Fibroblast of pulmonary artery (primary cell): ENCODE data around the gene DLG5.

Experiments used
- DNase-seq: peaks from one replicate; pipeline ENCODE4 v3.0.0-alpha.2; 2010; ENCODE audit warnings: low read depth
- H3K4me3 ChIP-seq: replicated peaks from 2 replicates; pipeline ENCODE4 v1.5.1; 2011; ENCODE audit warnings: low read depth, mild to moderate bottlenecking, control low read depth, low read length, moderate library complexity
- CTCF ChIP-seq: IDR thresholded peaks from 2 replicates; pipeline ENCODE4 v1.5.1; 2011; ENCODE audit warnings: mild to moderate bottlenecking, control low read depth, low read length, inconsistent platforms; ENCODE audit errors: missing control alignments

DLG5 gene

GRCh38 chr10:77867124-77867719 is 59.3 kb downstream of the DLG5 start:
- H3K4me3 ChIP-seq: no peak overlapping the region
- TF ChIP-seq CTCF: no peak
- DNase-seq: no peak

DNA sequence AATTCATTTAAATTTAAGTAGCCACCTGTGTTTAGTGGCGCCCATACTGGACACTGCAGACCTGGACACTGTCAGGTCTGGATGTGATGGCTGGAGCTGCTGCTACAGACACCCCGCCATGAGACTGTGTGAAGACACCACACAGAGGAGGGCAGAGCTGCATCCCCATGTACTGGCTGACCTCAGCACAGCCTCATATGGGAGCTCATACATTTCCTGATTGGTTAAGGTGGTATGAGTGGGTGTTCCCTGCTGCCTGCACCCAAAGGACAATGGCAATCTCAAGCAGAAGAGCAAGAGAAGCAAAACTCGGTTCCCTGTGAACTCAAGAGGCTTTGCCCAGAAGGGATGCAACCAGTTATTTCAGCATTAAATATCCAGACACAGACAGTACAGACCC is 60.0 kb downstream of the DLG5 start:
- TF ChIP-seq CTCF: no peak
- no peak for DNase-seq
- no peak overlapping the region for H3K4me3 ChIP-seq

DNA sequence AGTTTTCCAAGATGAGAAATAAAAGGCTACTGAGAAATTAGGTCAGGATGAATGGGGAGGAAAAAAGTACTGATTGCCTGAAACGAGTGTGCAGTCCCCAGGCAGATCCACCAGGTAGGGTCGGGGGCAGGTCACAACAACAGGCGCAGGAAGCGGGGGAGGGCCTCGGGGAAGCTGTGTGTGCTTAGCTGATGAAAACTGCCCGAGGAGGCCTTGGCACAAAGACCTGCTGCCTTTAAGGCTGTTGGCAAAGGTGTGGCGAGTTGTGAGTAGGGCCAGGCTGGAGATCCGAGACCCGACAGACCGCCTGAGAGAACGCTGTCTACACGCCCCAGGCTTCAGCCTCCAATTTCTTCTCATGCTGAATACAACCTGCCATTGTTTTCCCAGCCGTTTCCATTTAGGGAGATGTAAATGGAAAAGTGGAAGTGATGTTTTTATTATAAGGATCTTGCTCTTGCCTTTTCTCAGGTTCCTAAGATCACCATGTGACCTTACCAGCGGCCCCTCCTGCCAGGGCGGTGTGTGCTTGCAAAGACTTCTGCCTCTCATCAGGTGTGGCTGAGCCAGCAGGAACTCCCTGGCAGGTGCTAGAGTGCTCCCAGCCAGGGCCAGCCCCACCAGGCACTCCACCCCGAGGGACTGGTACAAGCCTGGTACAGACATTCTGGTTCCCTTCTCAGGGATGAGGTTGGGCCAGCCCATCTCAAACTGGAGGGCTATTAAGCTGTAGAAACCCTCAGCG is 60.8 kb downstream of the DLG5 start:
- TF ChIP-seq CTCF: no peak
- no peak overlapping the region for H3K4me3 ChIP-seq
- no peak for DNase-seq

DNA sequence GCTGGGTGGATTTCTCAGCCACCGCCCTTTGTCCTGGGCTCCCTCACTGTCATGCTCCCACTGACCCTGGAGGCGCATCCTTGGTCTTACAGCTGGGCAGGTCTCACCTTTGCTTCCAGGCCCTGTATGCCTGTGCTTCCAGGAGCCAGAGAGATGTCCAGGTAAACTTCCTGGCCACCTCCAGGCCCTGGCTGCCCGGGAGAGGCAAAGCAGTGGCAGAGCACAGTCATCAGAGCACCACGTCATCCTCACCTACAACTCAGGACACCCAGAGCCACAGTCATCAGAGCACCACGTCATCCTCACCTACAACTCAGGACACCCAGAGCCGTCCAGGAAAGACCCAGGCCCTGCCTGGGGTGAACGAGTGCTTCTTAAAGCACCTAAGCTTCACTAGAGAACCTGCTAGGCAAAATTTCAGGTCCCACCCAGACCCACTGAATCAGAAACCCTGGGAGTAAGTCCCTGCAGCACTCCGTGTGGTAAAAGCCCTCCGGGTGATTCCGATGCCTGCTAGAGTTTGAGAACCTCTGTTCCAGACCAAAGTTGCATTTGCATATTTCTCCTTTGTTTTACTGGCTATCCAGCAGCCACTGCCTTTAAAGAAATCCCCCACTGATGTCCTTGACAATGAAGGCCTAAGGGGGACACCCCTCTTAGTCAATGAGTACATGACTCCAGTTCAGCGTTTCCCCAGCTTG is 62.3 kb downstream of the DLG5 start:
- DNase-seq: no peak
- no peak for TF ChIP-seq CTCF
- no peak overlapping the region for H3K4me3 ChIP-seq

- no peak for TF ChIP-seq CTCF
- H3K4me3 ChIP-seq: no peak overlapping the region
- DNase-seq: no peak
These were observed 63.1 kb downstream of the DLG5 start for GRCh38 chr10:77863446-77863845.

- H3K4me3 ChIP-seq: no peak overlapping the region
- DNase-seq: no peak
- no peak for TF ChIP-seq CTCF
These were observed 64.0 kb downstream of the DLG5 start for GRCh38 chr10:77862595-77862994.
